H9 (cell line): ENCODE measurements around the gene VOPP1. TPM values are rescaled to one million over a fixed set of nuclear protein-coding genes. Genes with fewer than 3 reads are reported as not detected.

Experiments
- DNase-seq: peaks from one replicate; pipeline ENCODE4 v3.0.0-alpha.2; 2017
- H2AFZ ChIP-seq: one replicate; pipeline ENCODE4 v1.6.1; 2013; ENCODE audit warnings: mild to moderate bottlenecking, low read length, control low read depth, moderate library complexity
- H2AK5ac ChIP-seq: 2 replicates; pipeline ENCODE4 v1.6.1; 2013; ENCODE audit warnings: low read length, control low read depth, mixed read lengths; ENCODE audit not compliant: insufficient read length
- H2BK120ac ChIP-seq: one replicate; pipeline ENCODE4 v1.6.1; 2013; ENCODE audit warnings: low read depth, mild to moderate bottlenecking, low read length, control low read depth, inconsistent platforms; ENCODE audit not compliant: poor library complexity, severe bottlenecking
- H2BK12ac ChIP-seq: 2 replicates; pipeline ENCODE4 v1.6.1; 2013; ENCODE audit warnings: low read length, control low read depth, mixed read lengths, low read depth; ENCODE audit not compliant: insufficient read length
- H2BK15ac ChIP-seq: 2 replicates; pipeline ENCODE4 v1.6.1; 2013; ENCODE audit warnings: low read depth, low read length, control low read depth
- H2BK20ac ChIP-seq: one replicate; pipeline ENCODE4 v1.6.1; 2013; ENCODE audit warnings: low read depth, mild to moderate bottlenecking, low read length, control low read depth, inconsistent platforms; ENCODE audit not compliant: poor library complexity, severe bottlenecking
- H2BK5ac ChIP-seq: 2 replicates; pipeline ENCODE4 v1.6.1; 2013; ENCODE audit warnings: low read length, control low read depth, mixed read lengths; ENCODE audit not compliant: insufficient read length
- H3K14ac ChIP-seq: 2 replicates; pipeline ENCODE4 v1.6.1; 2013; ENCODE audit warnings: low read length, control low read depth; ENCODE audit not compliant: insufficient read depth
- H3K18ac ChIP-seq: 2 replicates; pipeline ENCODE4 v1.6.1; 2013; ENCODE audit warnings: low read depth, mild to moderate bottlenecking, mixed read lengths, low read length, control low read depth; ENCODE audit not compliant: insufficient read length
- H3K23ac ChIP-seq: 2 replicates; pipeline ENCODE4 v1.6.1; 2013; ENCODE audit warnings: low read length, control low read depth, mixed read lengths, low read depth; ENCODE audit not compliant: insufficient read length
- H3K23me2 ChIP-seq: 2 replicates; pipeline ENCODE4 v1.6.1; 2013; ENCODE audit warnings: low read depth, mild to moderate bottlenecking, mixed read lengths, low read length, control low read depth; ENCODE audit not compliant: insufficient read length, poor library complexity, severe bottlenecking
- H3K27ac ChIP-seq: 2 replicates; pipeline ENCODE4 v1.5.1; 2013; ENCODE audit warnings: low read length, control low read depth, mixed read lengths, low read depth; ENCODE audit not compliant: insufficient read length
- H3K27me3 ChIP-seq: 2 replicates; pipeline ENCODE4 v1.6.1; 2013; ENCODE audit warnings: low read length, control low read depth, inconsistent platforms; ENCODE audit not compliant: insufficient read depth
- H3K4ac ChIP-seq: 2 replicates; pipeline ENCODE4 v1.6.1; 2013; ENCODE audit warnings: low read depth, mild to moderate bottlenecking, control low read depth, inconsistent platforms, low read length, moderate library complexity
- H3K4me1 ChIP-seq: 2 replicates; pipeline ENCODE4 v1.6.1; 2013; ENCODE audit warnings: low read length, control low read depth, inconsistent platforms; ENCODE audit not compliant: insufficient read depth
- H3K4me2 ChIP-seq: 2 replicates; pipeline ENCODE4 v1.6.1; 2013; ENCODE audit warnings: low read length, control low read depth, mixed read lengths; ENCODE audit not compliant: insufficient read length, insufficient read depth
- H3K56ac ChIP-seq: 2 replicates; pipeline ENCODE4 v1.6.1; 2013; ENCODE audit warnings: low read depth, mild to moderate bottlenecking, mixed read lengths, low read length, control low read depth; ENCODE audit not compliant: insufficient read length
- H3K79me1 ChIP-seq: 2 replicates; pipeline ENCODE4 v1.6.1; 2013; ENCODE audit warnings: low read depth, mild to moderate bottlenecking, moderate library complexity, low read length, control low read depth, inconsistent platforms; ENCODE audit not compliant: insufficient read depth, poor library complexity, severe bottlenecking
- H3K79me2 ChIP-seq: 2 replicates; pipeline ENCODE4 v1.6.1; 2013; ENCODE audit warnings: low read length, control low read depth, inconsistent platforms; ENCODE audit not compliant: insufficient read depth
- H3K9ac ChIP-seq: 2 replicates; pipeline ENCODE4 v1.6.1; 2013; ENCODE audit warnings: low read length, control low read depth, mixed read lengths; ENCODE audit not compliant: insufficient read length; ENCODE audit errors: extremely low read depth
- H3K9me3 ChIP-seq: one replicate; pipeline ENCODE4 v1.6.1; 2013; ENCODE audit warnings: low read depth, low read length, inconsistent platforms; ENCODE audit not compliant: control insufficient read depth
- H3T11ph ChIP-seq: one replicate; pipeline ENCODE4 v1.6.1; 2013; ENCODE audit warnings: mild to moderate bottlenecking, low read length, control low read depth, inconsistent platforms
- H4K20me1 ChIP-seq: one replicate; pipeline ENCODE4 v1.6.1; 2013; ENCODE audit not compliant: control insufficient read depth, insufficient read length, insufficient read depth
- H4K5ac ChIP-seq: 2 replicates; pipeline ENCODE4 v1.6.1; 2013; ENCODE audit warnings: low read depth, mild to moderate bottlenecking, mixed read lengths, low read length, control low read depth; ENCODE audit not compliant: insufficient read length
- H4K8ac ChIP-seq: replicated peaks from 2 replicates; pipeline ENCODE4 v1.6.1; 2013; ENCODE audit warnings: low read length, control low read depth, mixed read lengths, low read depth; ENCODE audit not compliant: insufficient read length
- H4K91ac ChIP-seq: 2 replicates; pipeline ENCODE4 v1.6.1; 2013; ENCODE audit warnings: low read depth, mild to moderate bottlenecking, moderate library complexity, mixed read lengths, low read length, control low read depth; ENCODE audit not compliant: insufficient read length
- H3K27ac Mint-ChIP-seq, 3 experiments: 2 replicates in 2 of 3; 3 replicates in 1 of 3; pipeline ENCODE4 v1.8.0; 2020 to 2021; ENCODE audit warnings: mixed read lengths in 3 of 3, mild to moderate bottlenecking in 1 of 3, moderate library complexity in 1 of 3
- H3K27me3 Mint-ChIP-seq: 2 replicates; pipeline ENCODE4 v1.8.0; 2021; ENCODE audit warnings: low read depth, mild to moderate bottlenecking, moderate library complexity, mixed read lengths
- H3K36me3 Mint-ChIP-seq, 3 experiments: 2 replicates in 2 of 3; 3 replicates in 1 of 3; pipeline ENCODE4 v1.8.0; 2020 to 2021; ENCODE audit warnings: low read depth in 3 of 3, mixed read lengths in 3 of 3; ENCODE audit not compliant: insufficient read depth in 1 of 3
- H3K4me1 Mint-ChIP-seq, 2 experiments: 2 replicates each; pipeline ENCODE4 v1.8.0; 2020; ENCODE audit warnings: mixed read lengths in 2 of 2
- H3K4me3 Mint-ChIP-seq, 2 experiments: 2 replicates in 1 of 2; 3 replicates in 1 of 2; pipeline ENCODE4 v1.8.0; 2020 to 2021; ENCODE audit warnings: mild to moderate bottlenecking in 2 of 2, mixed read lengths in 2 of 2, moderate library complexity in 1 of 2
- H3K9me3 Mint-ChIP-seq, 2 experiments: 2 replicates in 1 of 2; 3 replicates in 1 of 2; pipeline ENCODE4 v1.8.0; 2020; ENCODE audit warnings: mild to moderate bottlenecking in 2 of 2, mixed read lengths in 2 of 2, moderate library complexity in 1 of 2
- WGBS: extraction: QIAGEN DNeasy Blood & Tissue Kit; methylation state at CpG from one replicate; pipeline ENCODE4 v1.1.7; 2013; ENCODE audit warnings: missing lambda C conversion rate, low lambda C conversion rate, mixed read lengths; ENCODE audit not compliant: insufficient read length; ENCODE audit errors: extremely low coverage; 5-methylcytosine and 5-hydroxymethylcytosine counted together
- total RNA-seq: library from RNA; stranded (reverse); gene quantifications from 2 replicates; pipeline ENCODE4 v1.2.1, GENCODE V29; 2021
- TF ChIP-seq, protein P1 (sequence below): fragments of 200-600 bp; sonication (generic); conservative IDR thresholded peaks from 3 replicates; pipeline ENCODE4 v1.8.0; 2021; ENCODE audit warnings: antibody characterized with exemption, mild to moderate bottlenecking

Gene VOPP1
- total RNA-seq, 1 experiment from 2014 or later, result 55.7 TPM

DNA sequence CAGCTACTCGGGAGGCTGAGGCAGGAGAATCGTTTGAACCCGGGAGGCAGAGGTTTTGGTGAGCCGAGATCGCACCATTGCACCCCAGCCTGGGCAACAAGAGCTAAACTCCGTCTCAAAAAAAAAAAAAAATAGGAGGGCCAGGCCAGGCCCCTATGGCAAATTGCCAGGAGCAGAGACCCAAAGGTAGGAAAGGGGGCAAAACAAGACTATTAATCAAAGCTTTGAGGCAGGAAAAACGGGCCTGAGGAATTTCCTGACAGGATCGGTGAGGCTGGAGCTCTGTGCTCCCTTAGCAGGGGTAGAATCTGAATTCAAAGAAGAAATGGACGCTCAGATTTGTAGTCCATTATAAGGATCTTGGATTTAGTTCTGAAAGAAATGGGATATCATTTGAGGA, 2.8 kb upstream of the VOPP1 start:
- Mint-ChIP-seq H3K4me1 (peaks cover 24 to 26% of the 10 kb centered on the region in 2 experiments), H3K27me3 (peaks cover 26% of the 10 kb centered on the region), H3K27ac (no peak overlapping the region), H3K4me3 (no peak overlapping the region), H3K36me3 (no peaks in the 10 kb centered on the region; a peak in 1 of 7 replicates), H3K9me3 (no peaks in the 10 kb centered on the region)
- Histone ChIP-seq H2BK120ac (no peak overlapping the region), H3K4ac (no peak overlapping the region), H4K20me1 (no peaks in the 10 kb centered on the region), H2BK12ac (no peak overlapping the region), H4K5ac (no peak overlapping the region), H4K8ac (no peak overlapping the region), H3K9me3 (no peaks in the 10 kb centered on the region), H3K4me1 (peaks cover 5% of the 10 kb centered on the region; the same call in 1 of the 2 replicates), H2BK5ac (no peak overlapping the region), H3K56ac (no peak overlapping the region), H3K23me2 (peaks cover 5% of the 10 kb centered on the region), H3K27ac (no peak overlapping the region), H3K9ac (no peak overlapping the region), H3K18ac (no peak overlapping the region), H3K14ac (no peak overlapping the region), H2AK5ac (no peak overlapping the region), H3K79me2 (no peaks in the 10 kb centered on the region; the same call in 1 of the 2 replicates), H2BK20ac (no peak overlapping the region), H3K4me2 (no peak overlapping the region), H2AFZ (no peak overlapping the region), H4K91ac (no peak overlapping the region), H3K27me3 (no peaks in the 10 kb centered on the region; the same call in 1 of the 2 replicates), H3K79me1 (no peaks in the 10 kb centered on the region), H3T11ph (no peak overlapping the region), H2BK15ac (no peak overlapping the region), H3K23ac (no peak overlapping the region)
- WGBS, result no CpG with 5 or more reads among the region's 9 CpGs
- TF ChIP-seq, protein P1, sequence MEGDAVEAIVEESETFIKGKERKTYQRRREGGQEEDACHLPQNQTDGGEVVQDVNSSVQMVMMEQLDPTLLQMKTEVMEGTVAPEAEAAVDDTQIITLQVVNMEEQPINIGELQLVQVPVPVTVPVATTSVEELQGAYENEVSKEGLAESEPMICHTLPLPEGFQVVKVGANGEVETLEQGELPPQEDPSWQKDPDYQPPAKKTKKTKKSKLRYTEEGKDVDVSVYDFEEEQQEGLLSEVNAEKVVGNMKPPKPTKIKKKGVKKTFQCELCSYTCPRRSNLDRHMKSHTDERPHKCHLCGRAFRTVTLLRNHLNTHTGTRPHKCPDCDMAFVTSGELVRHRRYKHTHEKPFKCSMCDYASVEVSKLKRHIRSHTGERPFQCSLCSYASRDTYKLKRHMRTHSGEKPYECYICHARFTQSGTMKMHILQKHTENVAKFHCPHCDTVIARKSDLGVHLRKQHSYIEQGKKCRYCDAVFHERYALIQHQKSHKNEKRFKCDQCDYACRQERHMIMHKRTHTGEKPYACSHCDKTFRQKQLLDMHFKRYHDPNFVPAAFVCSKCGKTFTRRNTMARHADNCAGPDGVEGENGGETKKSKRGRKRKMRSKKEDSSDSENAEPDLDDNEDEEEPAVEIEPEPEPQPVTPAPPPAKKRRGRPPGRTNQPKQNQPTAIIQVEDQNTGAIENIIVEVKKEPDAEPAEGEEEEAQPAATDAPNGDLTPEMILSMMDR, result no peak
- no peak for DNase-seq
